ENCODE data around the gene CERS6.

CERS6 gene

GRCh38 chr2:168742258-168742932 is 286.3 kb downstream of the CERS6 start:
- no peak for DNase-seq
- WGBS (ENCODE audit: insufficient coverage) = 100% methylated on average over 2 of the region's 4 CpGs
- Histone ChIP-seq H3K27me3 (replicated peaks in 2 of 5; ENCODE audit: control insufficient read depth in 4 of 5, insufficient read depth in 5 of 5, low read length in 4 of 5) (no peaks in the 10 kb centered on the region), H3K27ac (ENCODE audit: insufficient read depth in 1 of 2, low read depth in 1 of 2, low read length in 2 of 2, poor library complexity in 1 of 2, severe bottlenecking in 2 of 2) (no peak overlapping the region), H3K4me3 (ENCODE audit: control insufficient read depth in 1 of 7, extremely low read depth in 1 of 7, insufficient read depth in 4 of 7, low read depth in 2 of 7, low read length in 6 of 7) (no peak overlapping the region), H3K36me3 (ENCODE audit: control insufficient read depth in 4 of 4, insufficient read depth in 4 of 4, low read length in 3 of 4) (peaks cover 0 to 4% (median 2%) of the 10 kb centered on the region in 4 experiments), H3K4me1 (ENCODE audit: control extremely low read depth in 1 of 4, control insufficient read depth in 4 of 4, insufficient read depth in 4 of 4, low read length in 3 of 4) (no peaks in the 10 kb centered on the region), H3K9me3 (ENCODE audit: control extremely low read depth in 1 of 5, control insufficient read depth in 4 of 5, insufficient read depth in 2 of 5, low read depth in 1 of 5, low read length in 4 of 5) (no peaks in the 10 kb centered on the region)
- POLR2A ChIA-PET = no interaction called here
- CTCF ChIA-PET = no interaction called here

GRCh38 chr2:168744844-168745243 is 288.8 kb downstream of the CERS6 start:
- ChIA-PET CTCF (interaction anchor here (0.6 kb wide), 1 partner anchor 240 kb away, joined by 3 read pairs; no protein-coding TSS in a partner anchor), POLR2A (no interaction called here)
- H3K4me3 ChIP-seq (ENCODE audit: control insufficient read depth in 1 of 7, extremely low read depth in 1 of 7, insufficient read depth in 4 of 7, low read depth in 2 of 7, low read length in 6 of 7) = no peak overlapping the region
- no peak for DNase-seq
- H3K4me1 ChIP-seq (ENCODE audit: control extremely low read depth in 1 of 4, control insufficient read depth in 4 of 4, insufficient read depth in 4 of 4, low read length in 3 of 4) = peaks cover 0 to 5% (median 1%) of the 10 kb centered on the region in 4 experiments
- no peaks in the 10 kb centered on the region for H3K27me3 ChIP-seq (replicated peaks in 2 of 5; ENCODE audit: control insufficient read depth in 4 of 5, insufficient read depth in 5 of 5, low read length in 4 of 5)
- 100% methylated on average over 1 of the region's 2 CpGs for WGBS (ENCODE audit: insufficient coverage)
- peaks cover 0 to 4% (median 3%) of the 10 kb centered on the region in 4 experiments for H3K36me3 ChIP-seq (ENCODE audit: control insufficient read depth in 4 of 4, insufficient read depth in 4 of 4, low read length in 3 of 4)
- no peak overlapping the region for H3K27ac ChIP-seq (ENCODE audit: insufficient read depth in 1 of 2, low read depth in 1 of 2, low read length in 2 of 2, poor library complexity in 1 of 2, severe bottlenecking in 2 of 2)
- no peaks in the 10 kb centered on the region for H3K9me3 ChIP-seq (ENCODE audit: control extremely low read depth in 1 of 5, control insufficient read depth in 4 of 5, insufficient read depth in 2 of 5, low read depth in 1 of 5, low read length in 4 of 5)

- Histone ChIP-seq H3K36me3 (ENCODE audit: control insufficient read depth in 4 of 4, insufficient read depth in 4 of 4, low read length in 3 of 4) (peaks cover 0 to 7% (median 4%) of the 10 kb centered on the region in 4 experiments), H3K9me3 (ENCODE audit: control extremely low read depth in 1 of 5, control insufficient read depth in 4 of 5, insufficient read depth in 2 of 5, low read depth in 1 of 5, low read length in 4 of 5) (no peaks in the 10 kb centered on the region), H3K27ac (ENCODE audit: insufficient read depth in 1 of 2, low read depth in 1 of 2, low read length in 2 of 2, poor library complexity in 1 of 2, severe bottlenecking in 2 of 2) (no peak overlapping the region), H3K27me3 (replicated peaks in 2 of 5; ENCODE audit: control insufficient read depth in 4 of 5, insufficient read depth in 5 of 5, low read length in 4 of 5) (no peaks in the 10 kb centered on the region), H3K4me1 (ENCODE audit: control extremely low read depth in 1 of 4, control insufficient read depth in 4 of 4, insufficient read depth in 4 of 4, low read length in 3 of 4) (peaks cover 0 to 5% (median 1%) of the 10 kb centered on the region in 4 experiments), H3K4me3 (ENCODE audit: control insufficient read depth in 1 of 7, extremely low read depth in 1 of 7, insufficient read depth in 4 of 7, low read depth in 2 of 7, low read length in 6 of 7) (no peak overlapping the region)
- WGBS (ENCODE audit: insufficient coverage) = no CpG with 5 or more reads among the region's 5 CpGs
- CTCF ChIA-PET = interaction anchor here (1.0 kb wide), 1 partner anchor 12 kb away, joined by 3 read pairs; no protein-coding TSS in a partner anchor
- DNase-seq = no peak
- POLR2A ChIA-PET = no interaction called here
Measured at GRCh38 chr2:168748461-168748860, 292.4 kb downstream of the CERS6 start.

- H3K4me1 ChIP-seq (ENCODE audit: control extremely low read depth in 1 of 4, control insufficient read depth in 4 of 4, insufficient read depth in 4 of 4, low read length in 3 of 4) = peaks cover 0 to 5% (median 1%) of the 10 kb centered on the region in 4 experiments
- no peak overlapping the region for H3K27ac ChIP-seq (ENCODE audit: insufficient read depth in 1 of 2, low read depth in 1 of 2, low read length in 2 of 2, poor library complexity in 1 of 2, severe bottlenecking in 2 of 2)
- WGBS (ENCODE audit: insufficient coverage) = 82% methylated on average over 5 of the region's 6 CpGs
- no peak for DNase-seq
- POLR2A ChIA-PET = no interaction called here
- H3K9me3 ChIP-seq (ENCODE audit: control extremely low read depth in 1 of 5, control insufficient read depth in 4 of 5, insufficient read depth in 2 of 5, low read depth in 1 of 5, low read length in 4 of 5) = no peaks in the 10 kb centered on the region
- CTCF ChIA-PET = interaction anchor here (1.0 to 1.4 kb wide), 2 partner anchors 9 to 12 kb away, joined by 4 to 8 read pairs; no protein-coding TSS in a partner anchor
- H3K27me3 ChIP-seq (replicated peaks in 2 of 5; ENCODE audit: control insufficient read depth in 4 of 5, insufficient read depth in 5 of 5, low read length in 4 of 5) = no peaks in the 10 kb centered on the region
- peaks cover under 1 to 10% (median 4%) of the 10 kb centered on the region in 4 experiments for H3K36me3 ChIP-seq (ENCODE audit: control insufficient read depth in 4 of 4, insufficient read depth in 4 of 4, low read length in 3 of 4)
- H3K4me3 ChIP-seq (ENCODE audit: control insufficient read depth in 1 of 7, extremely low read depth in 1 of 7, insufficient read depth in 4 of 7, low read depth in 2 of 7, low read length in 6 of 7) = no peak overlapping the region
Measured at GRCh38 chr2:168749297-168749696, 293.2 kb downstream of the CERS6 start.

GRCh38 chr2:168751104-168751740 is 295.1 kb downstream of the CERS6 start:
- DNase-seq = no peak
- H3K9me3 ChIP-seq (ENCODE audit: control extremely low read depth in 1 of 5, control insufficient read depth in 4 of 5, insufficient read depth in 2 of 5, low read depth in 1 of 5, low read length in 4 of 5) = no peaks in the 10 kb centered on the region
- H3K4me1 ChIP-seq (ENCODE audit: control extremely low read depth in 1 of 4, control insufficient read depth in 4 of 4, insufficient read depth in 4 of 4, low read length in 3 of 4) = peaks cover 0 to 5% (median 1%) of the 10 kb centered on the region in 4 experiments
- H3K27me3 ChIP-seq (replicated peaks in 2 of 5; ENCODE audit: control insufficient read depth in 4 of 5, insufficient read depth in 5 of 5, low read length in 4 of 5) = no peaks in the 10 kb centered on the region
- H3K4me3 ChIP-seq (ENCODE audit: control insufficient read depth in 1 of 7, extremely low read depth in 1 of 7, insufficient read depth in 4 of 7, low read depth in 2 of 7, low read length in 6 of 7) = no peak overlapping the region
- CTCF ChIA-PET = interaction anchor here (1.0 kb wide), 1 partner anchor 407 kb away, joined by 3 read pairs; no protein-coding TSS in a partner anchor
- no peak overlapping the region for H3K27ac ChIP-seq (ENCODE audit: insufficient read depth in 1 of 2, low read depth in 1 of 2, low read length in 2 of 2, poor library complexity in 1 of 2, severe bottlenecking in 2 of 2)
- POLR2A ChIA-PET = no interaction called here
- H3K36me3 ChIP-seq (ENCODE audit: control insufficient read depth in 4 of 4, insufficient read depth in 4 of 4, low read length in 3 of 4) = peaks cover 4 to 13% (median 7%) of the 10 kb centered on the region in 4 experiments

- no peak overlapping the region for H3K4me3 ChIP-seq (ENCODE audit: control insufficient read depth in 1 of 7, extremely low read depth in 1 of 7, insufficient read depth in 4 of 7, low read depth in 2 of 7, low read length in 6 of 7)
- peaks cover 4 to 13% (median 7%) of the 10 kb centered on the region in 4 experiments for H3K36me3 ChIP-seq (ENCODE audit: control insufficient read depth in 4 of 4, insufficient read depth in 4 of 4, low read length in 3 of 4)
- WGBS (ENCODE audit: insufficient coverage) = 98% methylated on average over 8 of the region's 8 CpGs
- H3K4me1 ChIP-seq (ENCODE audit: control extremely low read depth in 1 of 4, control insufficient read depth in 4 of 4, insufficient read depth in 4 of 4, low read length in 3 of 4) = peaks cover 3 to 16% (median 11%) of the 10 kb centered on the region in 4 experiments
- no peak for DNase-seq
- H3K9me3 ChIP-seq (ENCODE audit: control extremely low read depth in 1 of 5, control insufficient read depth in 4 of 5, insufficient read depth in 2 of 5, low read depth in 1 of 5, low read length in 4 of 5) = no peaks in the 10 kb centered on the region
- no peaks in the 10 kb centered on the region for H3K27me3 ChIP-seq (replicated peaks in 2 of 5; ENCODE audit: control insufficient read depth in 4 of 5, insufficient read depth in 5 of 5, low read length in 4 of 5)
- ChIA-PET POLR2A (interaction anchor here (0.9 kb wide), 1 partner anchor 14 kb away, joined by 3 read pairs; no protein-coding TSS in a partner anchor), CTCF (no interaction called here)
- H3K27ac ChIP-seq (ENCODE audit: insufficient read depth in 1 of 2, low read depth in 1 of 2, low read length in 2 of 2, poor library complexity in 1 of 2, severe bottlenecking in 2 of 2) = no peak overlapping the region
Measured at GRCh38 chr2:168752361-168752760, 296.3 kb downstream of the CERS6 start.

- no peak overlapping the region for H3K27ac ChIP-seq (ENCODE audit: insufficient read depth in 1 of 2, low read depth in 1 of 2, low read length in 2 of 2, poor library complexity in 1 of 2, severe bottlenecking in 2 of 2)
- ChIA-PET CTCF (no interaction called here), POLR2A (no interaction called here)
- H3K4me1 ChIP-seq (ENCODE audit: control extremely low read depth in 1 of 4, control insufficient read depth in 4 of 4, insufficient read depth in 4 of 4, low read length in 3 of 4) = peaks cover 8 to 25% (median 16%) of the 10 kb centered on the region in 4 experiments
- H3K9me3 ChIP-seq (ENCODE audit: control extremely low read depth in 1 of 5, control insufficient read depth in 4 of 5, insufficient read depth in 2 of 5, low read depth in 1 of 5, low read length in 4 of 5) = no peaks in the 10 kb centered on the region
- no peak for DNase-seq
- no peaks in the 10 kb centered on the region for H3K27me3 ChIP-seq (replicated peaks in 2 of 5; ENCODE audit: control insufficient read depth in 4 of 5, insufficient read depth in 5 of 5, low read length in 4 of 5)
- WGBS (ENCODE audit: insufficient coverage) = 100% methylated on average over 3 of the region's 8 CpGs
- H3K36me3 ChIP-seq (ENCODE audit: control insufficient read depth in 4 of 4, insufficient read depth in 4 of 4, low read length in 3 of 4) = peaks cover 4 to 19% (median 9%) of the 10 kb centered on the region in 4 experiments
- no peak overlapping the region for H3K4me3 ChIP-seq (ENCODE audit: control insufficient read depth in 1 of 7, extremely low read depth in 1 of 7, insufficient read depth in 4 of 7, low read depth in 2 of 7, low read length in 6 of 7)
Measured at GRCh38 chr2:168753765-168754329, 297.8 kb downstream of the CERS6 start.

Measured in common myeloid progenitor, CD34-positive (primary cell).